Measurements from ENCODE around the gene CLIC1.
A peak's percentile ranks its signal among the peaks of the same experiment; 100 is the strongest.

CLIC1 gene

DNA sequence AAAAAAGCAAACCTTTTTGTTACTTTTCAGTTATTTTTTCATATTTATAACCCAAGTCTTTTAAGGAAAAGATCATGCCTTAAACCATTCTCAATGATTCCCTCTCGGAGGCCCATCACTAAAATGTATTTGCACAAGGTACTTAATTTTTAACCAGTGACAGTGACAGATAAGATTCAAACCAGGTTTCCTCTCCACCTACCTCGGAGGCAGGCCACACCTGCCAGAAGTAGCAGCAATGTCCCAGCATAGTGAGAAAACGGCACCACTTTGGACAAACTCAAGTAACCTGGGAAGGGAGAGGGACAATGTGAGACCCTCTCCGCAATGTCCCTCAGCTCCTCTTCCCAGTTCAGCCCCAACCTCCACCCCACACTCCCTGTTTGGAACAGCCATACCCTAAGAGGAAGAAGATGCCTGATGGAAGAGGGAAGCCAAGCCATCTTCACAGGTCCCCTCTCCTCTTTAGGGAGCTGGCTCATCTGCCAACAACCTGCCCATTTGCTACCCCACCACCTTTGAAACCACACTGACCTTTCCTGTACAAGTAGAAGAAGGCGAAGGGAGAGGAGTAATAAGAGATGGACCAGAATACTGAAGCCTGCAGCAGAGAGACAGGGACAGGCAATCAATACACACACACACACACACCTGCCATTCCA, 35.5 kb downstream of the CLIC1 start:
- DNase-seq = no peak

DNA sequence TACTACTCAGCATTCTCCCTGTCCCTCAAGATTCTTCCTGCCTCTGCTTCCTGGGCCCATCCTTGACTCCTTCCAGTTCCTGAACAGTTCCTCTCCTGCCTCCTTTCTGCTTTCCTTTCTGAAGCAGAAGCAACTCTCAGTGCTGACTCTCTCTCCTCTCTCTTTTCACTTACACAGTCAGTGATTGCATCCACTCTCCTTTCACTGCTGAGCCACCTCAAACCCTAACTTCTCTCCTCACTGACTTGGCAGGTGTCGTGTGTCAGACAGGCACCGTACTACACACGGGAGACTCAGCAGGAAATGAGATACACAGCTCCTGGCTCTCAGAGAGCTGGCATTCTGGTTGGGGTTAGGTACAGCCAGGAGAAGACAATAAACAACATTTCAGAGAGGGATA, 38.8 kb downstream of the CLIC1 start:
- DNase-seq = no peak

DNA sequence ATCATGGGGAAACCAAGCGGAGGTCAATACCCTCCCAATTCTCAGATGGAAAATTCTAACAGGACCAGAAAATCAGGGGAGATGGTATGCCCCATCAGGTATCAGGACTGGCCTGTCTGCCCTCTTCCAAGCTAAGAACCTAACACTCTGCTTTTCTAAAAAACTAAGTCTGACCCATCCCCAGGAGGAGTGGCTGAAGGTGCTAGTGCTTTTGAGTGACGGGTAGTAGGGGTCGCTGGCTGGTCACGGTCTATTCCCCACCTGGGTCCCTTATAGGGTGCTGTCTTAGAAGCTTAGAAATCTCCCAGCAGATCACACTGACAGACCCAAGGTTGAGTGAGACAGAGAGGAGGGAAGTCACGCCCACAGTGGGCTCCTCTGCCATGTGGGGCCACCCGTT, 42.8 kb downstream of the CLIC1 start:
- DNase-seq = no peak

DNA sequence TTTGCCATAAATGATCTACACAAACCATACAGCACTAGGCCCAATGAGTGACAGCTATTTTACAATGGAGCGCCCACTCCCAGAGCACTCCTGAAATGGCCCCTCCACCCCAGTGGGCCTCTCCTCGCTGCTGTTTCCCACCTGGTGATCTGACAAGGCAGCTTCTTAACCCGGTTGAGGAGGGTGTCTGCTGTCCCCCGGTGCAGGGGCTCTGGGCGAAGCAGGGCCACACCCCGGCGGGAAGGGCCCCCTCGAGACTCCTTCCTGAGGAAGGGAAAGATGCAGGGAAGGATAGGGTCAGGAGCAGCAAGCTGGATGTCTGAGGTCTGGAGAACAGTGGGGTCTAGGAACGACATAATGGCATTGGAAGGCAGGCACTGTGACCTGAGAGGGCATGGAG, 43.4 kb downstream of the CLIC1 start:
- no peak for DNase-seq

DNA sequence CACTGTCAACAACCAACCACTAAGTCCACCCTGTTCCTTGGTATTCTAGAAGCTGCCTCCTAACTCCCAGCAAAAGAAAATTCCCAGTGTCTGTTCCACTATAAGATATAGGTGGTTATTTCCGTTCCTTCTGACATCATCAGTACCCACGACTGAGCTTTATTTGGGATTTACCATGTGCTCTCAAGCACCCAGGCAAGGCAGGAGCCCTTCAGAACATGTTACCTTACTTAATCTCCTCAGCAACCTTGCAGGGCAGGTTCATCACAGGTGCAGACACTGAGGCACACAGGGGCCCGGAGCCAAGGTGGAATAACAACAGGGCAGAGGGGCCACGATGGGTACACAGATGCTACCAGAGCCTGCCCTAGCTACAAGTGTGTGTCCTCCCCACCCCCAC, 44.0 kb downstream of the CLIC1 start:
- no peak for DNase-seq

DNA sequence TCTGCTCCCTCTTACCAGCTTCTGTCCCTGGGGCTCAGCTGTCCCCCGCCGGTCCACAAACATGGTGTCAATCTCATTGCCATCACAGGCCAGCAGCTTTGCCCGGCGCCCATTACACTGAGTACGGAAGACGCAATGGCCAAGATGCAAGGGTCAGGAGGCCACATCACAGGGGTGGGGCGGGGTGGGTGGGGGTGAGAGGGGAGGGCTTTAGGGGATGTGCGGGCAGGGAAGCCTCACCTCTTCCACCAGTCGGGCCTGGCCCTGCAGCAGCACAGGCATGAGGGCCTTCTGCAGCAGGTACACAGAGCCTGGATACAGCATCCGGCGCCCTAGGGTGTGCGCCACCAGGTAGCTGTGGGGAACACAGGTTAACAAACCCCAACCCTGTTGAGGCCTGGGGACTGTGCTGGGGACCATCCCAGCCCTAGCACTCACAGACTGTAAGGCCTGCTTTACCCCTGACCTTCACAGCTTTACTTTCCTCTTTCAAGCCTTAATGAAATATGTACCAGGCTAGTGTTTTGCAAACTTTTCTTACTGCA, 44.7 kb downstream of the CLIC1 start:
- no peak for DNase-seq

DNA sequence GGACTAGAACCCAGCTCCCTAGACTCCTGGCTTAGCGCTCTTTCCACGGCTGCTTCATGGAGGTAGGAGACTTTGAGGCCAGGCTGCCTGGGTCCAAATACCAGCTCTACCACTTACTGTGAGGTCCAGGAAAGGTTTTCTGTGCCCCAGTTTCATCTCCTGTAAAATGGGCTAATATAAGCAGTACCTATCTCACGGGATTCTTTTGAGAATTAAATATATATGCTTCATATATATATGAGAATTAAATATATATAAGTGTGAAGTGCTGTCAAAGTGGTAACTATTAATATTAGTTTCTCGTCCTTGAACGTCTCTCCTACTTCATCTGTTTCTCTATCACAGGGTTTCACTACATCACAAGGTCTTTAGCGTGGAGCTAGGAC, 45.3 kb downstream of the CLIC1 start:
- no peak for DNase-seq

DNA sequence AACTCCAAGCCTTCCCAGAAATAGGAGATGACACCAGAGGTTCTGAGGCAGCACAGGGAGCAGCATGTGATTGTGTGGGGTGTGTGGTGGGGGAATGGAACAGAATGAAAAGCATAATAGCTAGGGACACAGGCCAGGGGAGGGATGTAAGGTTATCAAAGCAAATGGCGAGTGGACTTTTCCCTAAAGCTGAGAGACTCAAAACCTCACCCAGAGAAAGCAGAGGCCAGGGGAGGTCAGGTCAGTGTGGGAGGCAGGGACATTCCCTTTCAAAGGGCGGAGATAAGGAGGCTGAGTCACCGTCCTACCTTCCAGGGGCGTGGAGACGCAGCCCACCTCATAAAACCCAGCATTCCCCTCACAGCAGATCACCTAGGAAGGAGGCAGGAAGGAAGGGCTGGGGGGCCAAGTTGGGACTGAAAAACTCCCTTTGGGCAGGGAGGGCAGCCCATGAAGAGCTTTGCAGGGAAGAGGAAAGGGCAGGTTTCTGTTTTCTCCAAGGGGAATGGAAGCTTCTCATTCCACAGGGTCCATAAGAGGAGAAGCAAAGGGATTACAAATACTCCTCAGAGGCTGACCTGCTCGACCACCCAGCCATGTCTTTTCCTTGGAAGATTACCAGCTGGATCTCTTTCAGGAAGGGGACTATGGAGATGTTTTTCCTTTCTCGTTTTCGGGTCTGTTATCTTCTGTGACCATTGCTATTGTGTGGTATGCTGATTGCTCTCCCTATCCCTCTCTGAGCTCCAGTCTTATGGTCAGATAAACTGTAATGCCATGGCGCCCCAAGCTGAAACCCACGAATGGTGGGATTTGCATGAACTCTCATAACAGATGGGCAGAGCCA, 45.9 kb downstream of the CLIC1 start:
- peak; percentile 82 for DNase-seq

DNA sequence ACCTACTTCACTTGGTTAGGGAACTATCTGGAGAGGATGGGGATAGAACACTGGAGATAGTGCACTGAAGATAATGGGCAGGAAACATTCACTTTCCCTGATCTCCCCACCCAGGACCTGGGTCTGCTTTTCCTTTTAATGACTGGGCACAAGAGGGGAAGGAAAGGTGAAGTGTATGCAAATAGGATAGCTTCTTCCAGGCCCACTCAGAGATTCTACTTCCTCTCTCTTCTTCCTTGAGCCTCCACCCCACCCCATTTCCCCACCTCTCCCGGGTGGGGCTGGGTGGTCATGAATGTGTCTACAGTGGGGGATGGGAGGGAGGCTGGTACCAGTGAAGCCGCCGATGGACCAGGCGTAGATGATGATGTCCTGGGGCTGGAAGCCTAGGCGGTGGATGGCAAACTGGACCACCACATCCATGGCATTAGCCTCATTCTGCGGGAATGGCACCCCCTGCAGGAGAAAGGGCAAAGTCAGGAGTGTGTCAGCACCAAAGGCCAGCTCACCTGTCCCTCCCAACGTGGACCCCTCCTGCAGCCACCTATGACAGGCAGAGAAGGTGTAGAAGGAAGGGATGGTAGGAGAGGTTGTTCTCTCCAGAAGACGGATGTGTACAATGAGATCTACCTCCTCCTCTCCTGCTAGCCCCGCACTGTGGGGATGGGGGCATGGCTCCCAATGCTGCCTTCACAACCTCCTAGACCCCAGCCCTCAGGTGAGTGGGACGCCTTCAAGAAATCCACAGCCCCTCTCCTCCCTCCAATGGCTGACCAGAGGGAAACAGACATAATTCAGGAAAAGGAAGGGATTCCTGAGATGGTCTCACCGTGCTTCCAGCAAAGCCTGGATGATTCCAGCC, 46.9 kb downstream of the CLIC1 start:
- DNase-seq = peak; percentile 23

DNA sequence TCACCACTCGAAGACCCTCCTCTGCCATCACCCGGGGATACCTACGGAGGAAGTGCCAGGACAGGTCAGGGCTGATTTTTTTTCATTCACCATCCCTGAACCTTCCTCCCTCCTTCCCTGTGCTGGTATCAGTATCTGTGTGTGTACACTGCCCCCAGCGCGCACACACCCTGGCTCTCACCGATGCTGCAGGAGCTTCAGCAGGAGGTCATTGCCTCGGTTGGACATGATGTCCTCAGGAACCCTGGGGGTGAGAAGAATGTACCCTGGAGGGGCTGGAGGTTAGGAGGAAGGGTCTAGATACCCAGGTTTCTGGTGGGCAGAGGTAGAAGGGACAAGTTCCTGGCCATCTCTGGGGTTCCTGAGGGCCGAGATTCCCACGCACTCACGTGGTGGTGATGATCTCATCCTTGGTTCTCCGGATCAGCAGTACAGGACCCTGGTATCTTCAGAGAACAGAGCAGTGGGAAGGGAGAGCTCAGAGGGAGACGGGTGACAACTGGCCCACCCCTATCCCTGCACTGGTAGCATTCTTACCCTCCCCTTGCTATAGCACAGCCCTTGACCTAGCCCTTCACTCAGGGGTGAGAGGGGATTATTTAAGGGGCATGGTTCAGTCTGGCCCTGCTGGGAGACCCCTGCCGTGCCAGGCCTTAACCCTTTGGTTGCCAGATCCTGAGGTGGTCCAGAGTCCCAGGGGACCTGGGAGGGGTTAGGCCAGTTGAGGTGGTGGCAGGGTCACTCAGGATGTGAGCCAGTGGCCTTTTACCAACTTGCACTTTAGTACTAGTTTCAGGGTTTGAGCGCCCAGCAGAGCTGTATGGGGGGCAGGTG, 48.3 kb downstream of the CLIC1 start:
- no peak for DNase-seq

DNA sequence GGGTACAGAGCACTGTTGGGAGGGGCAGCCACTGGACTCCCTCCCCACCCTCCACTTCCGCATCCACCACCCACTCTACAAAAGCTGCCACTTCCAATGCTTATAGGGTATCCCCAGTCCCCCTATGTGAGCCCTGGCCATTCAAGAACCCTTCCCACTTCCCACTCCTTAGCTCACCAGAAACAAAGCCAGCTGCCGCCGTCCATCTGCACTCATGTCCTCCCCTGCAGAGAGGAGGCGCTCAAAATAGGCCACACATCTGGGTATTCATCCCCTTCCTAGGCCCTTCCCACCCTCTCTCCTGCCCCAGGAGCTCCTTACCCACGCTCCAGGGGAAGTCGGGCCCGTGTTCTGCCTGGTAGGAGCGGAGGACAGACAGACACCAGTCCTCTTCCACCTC, 49.0 kb downstream of the CLIC1 start:
- DNase-seq = no peak

DNA sequence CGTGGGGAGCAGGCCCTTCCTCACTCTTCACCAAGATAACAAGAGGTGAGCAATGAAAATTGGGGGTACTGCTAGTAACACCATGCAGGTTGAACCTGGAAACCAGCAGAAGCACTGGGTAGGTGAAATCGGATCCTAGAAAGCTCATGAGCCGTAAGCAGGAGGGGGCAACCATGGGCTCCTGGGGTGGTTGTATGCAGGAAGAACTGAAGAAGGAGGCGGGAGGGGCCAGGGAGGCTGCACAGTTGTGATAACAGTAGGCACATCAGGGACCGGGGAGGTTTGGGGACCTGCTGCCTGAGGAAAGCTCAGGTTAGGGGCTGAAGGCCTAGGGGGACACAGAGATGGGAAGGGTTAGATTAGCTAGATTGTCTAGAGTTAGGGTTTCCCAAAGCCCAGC, 49.8 kb downstream of the CLIC1 start:
- DNase-seq = peak; percentile 76

DNA sequence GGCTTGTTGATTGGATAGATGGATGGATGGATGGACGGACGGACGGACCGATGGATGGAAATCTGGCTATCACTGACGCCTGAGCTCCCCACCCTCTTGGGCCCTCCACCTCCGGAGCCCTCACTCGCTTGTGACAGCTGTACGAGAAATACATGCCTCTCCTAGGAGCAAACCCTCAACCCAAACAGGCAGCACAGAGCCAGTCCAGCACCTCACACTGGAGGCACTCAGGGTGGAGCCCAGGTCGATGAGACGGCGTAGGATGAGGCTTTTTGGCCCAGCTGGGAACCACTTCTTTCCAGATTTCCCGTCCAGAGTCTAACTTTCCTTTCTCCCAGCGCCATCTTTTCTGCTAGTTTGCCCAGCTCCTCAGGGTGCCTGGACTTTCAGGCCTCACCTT, 52.7 kb downstream of the CLIC1 start:
- no peak for DNase-seq

DNA sequence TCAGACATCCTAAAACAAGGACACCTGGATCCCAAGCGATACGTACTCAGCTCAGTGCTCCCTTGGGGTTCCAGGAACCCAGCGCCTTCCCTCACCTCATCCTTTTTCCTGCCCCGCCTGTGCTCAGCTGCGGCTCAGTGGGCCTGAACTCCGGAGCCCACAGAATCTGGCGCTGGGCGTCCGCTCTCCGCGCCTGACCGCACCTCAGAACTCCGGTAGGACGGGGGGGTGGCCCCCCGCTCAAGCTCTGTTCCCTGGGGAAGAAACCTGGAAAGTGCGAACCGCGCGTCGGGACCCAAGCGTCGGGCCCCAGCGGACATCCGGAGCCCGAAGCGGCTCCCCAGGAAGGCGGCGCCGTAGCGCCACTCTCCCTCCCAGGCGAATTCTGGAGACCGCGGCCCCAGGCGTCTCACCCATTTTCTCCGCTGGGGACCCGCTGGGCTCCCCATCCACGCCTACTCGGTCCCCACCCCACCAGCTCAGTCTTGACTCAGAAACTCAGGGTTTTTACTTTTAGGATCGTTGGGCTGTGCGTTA, 55.1 kb downstream of the CLIC1 start:
- peak; percentile 49 for DNase-seq

All from hematopoietic multipotent progenitor cell treated with erythropoietin and hydrocortisone succinate and interleukin-3 and kit ligand, for 8 days (in vitro differentiated cells).